ENCODE results near the gene CX3CR1.
"Not testable (repeated sequence)": the region's sequence is repeated elsewhere in the genome, so short reads cannot be mapped to it uniquely, and the experiment has no call there.

The CX3CR1 gene

DNA sequence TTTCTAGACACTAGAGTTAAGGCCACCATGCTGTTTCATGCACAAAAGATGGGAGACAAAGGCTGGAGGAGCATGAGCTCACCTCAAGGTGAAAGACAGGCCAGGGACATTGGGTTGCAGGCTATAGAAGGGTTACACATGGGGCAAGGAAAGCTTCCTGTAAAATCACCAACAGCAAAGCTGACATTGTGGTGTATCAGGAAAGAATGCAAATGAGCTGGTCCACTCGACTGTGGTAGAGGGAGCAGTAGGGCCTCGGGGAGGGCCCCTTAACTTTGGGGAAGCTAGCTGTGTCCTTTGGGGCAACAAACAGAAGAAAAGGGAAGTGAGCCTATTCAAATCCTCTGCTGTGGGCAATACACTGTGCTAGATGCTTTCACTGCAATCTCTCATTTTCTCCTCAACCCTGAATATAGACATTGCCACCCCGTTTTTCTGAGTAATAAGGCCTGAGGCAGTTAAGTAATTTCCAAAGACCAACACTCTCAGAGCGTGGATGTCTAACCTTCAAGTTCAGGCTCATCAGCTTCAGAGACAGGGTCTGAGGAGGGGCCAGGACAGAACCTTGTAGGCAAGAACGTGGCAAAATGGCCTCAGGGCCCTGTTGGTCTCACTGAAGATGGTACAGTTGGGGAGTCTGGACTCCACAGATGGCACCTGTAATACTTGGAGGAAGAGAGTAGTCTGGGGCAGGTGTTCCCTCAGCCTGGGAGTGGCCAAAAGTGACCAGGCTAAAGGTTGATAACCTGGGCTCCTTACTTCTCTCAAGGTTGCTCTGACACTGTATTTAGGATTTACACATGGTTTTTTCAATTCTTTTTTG lies 24.1 kb downstream of the CX3CR1 start:
- H3K27ac ChIP-seq (ENCODE audit: low read depth, low read length) = no peak overlapping the region
- H3K9ac ChIP-seq (ENCODE audit: low read length) = no peak overlapping the region
- no peaks in the 10 kb centered on the region for H3K36me3 ChIP-seq (ENCODE audit: control insufficient read depth, insufficient read depth, low read length)
- no peaks in the 10 kb centered on the region for H3K27me3 ChIP-seq (ENCODE audit: control insufficient read depth, insufficient read depth, low read length)
- H3K4me3 ChIP-seq (ENCODE audit: low read length) = no peak overlapping the region
- H3K4me1 ChIP-seq (ENCODE audit: control insufficient read depth, insufficient read depth, low read length) = peaks cover 6% of the 10 kb centered on the region

- Histone ChIP-seq H3K27ac (ENCODE audit: low read depth, low read length) (no peak overlapping the region), H3K9ac (ENCODE audit: low read length) (no peak overlapping the region), H3K27me3 (ENCODE audit: control insufficient read depth, insufficient read depth, low read length) (no peaks in the 10 kb centered on the region), H3K4me1 (ENCODE audit: control insufficient read depth, insufficient read depth, low read length) (peaks cover 4% of the 10 kb centered on the region), H3K4me3 (ENCODE audit: low read length) (no peak overlapping the region), H3K36me3 (ENCODE audit: control insufficient read depth, insufficient read depth, low read length) (no peaks in the 10 kb centered on the region)
These were observed 24.9 kb downstream of the CX3CR1 start for GRCh38 chr3:39254806-39255449.

- H3K4me3 ChIP-seq (ENCODE audit: low read length) = no peak overlapping the region
- no peak overlapping the region for H3K27ac ChIP-seq (ENCODE audit: low read depth, low read length)
- no peaks in the 10 kb centered on the region for H3K36me3 ChIP-seq (ENCODE audit: control insufficient read depth, insufficient read depth, low read length)
- peaks cover 8% of the 10 kb centered on the region for H3K4me1 ChIP-seq (ENCODE audit: control insufficient read depth, insufficient read depth, low read length)
- peaks cover 2% of the 10 kb centered on the region for H3K27me3 ChIP-seq (ENCODE audit: control insufficient read depth, insufficient read depth, low read length)
- no peak overlapping the region for H3K9ac ChIP-seq (ENCODE audit: low read length)
These were observed 28.3 kb downstream of the CX3CR1 start for GRCh38 chr3:39251576-39251975.

DNA sequence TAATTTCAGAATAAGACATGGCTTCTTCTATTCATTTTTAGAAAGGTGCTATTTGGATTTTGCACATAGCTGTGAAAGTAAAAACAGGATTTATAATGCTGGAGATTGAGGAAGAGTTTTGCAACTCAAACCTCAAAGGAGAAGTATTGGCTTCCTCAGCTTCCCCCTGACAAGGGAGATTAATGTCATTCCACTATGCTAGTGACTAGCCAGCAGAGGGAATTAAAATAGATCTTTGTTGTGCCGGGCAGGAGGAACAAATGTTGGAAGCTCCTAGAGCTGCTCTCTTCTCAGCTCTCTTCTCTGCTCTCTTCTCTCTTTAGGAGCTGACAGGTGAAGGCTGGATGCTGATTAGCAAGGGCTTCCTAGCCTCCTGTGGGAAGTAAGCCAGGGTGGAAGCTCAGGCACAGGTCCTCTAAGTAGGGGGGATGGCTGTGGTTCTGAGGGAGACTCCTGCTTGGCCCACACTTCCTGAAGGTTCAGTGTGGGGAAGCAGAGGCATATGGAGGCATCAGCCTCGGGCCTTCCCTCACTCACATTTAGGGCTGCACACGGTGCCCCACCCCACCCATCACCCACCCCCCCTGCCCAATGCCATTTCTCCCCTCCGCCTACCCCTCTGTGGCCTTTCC lies 29.6 kb downstream of the CX3CR1 start:
- Histone ChIP-seq H3K4me1 (ENCODE audit: control insufficient read depth, insufficient read depth, low read length) (peaks cover 8% of the 10 kb centered on the region), H3K27me3 (ENCODE audit: control insufficient read depth, insufficient read depth, low read length) (peaks cover 2% of the 10 kb centered on the region), H3K27ac (ENCODE audit: low read depth, low read length) (no peak overlapping the region), H3K9ac (ENCODE audit: low read length) (no peak overlapping the region), H3K36me3 (ENCODE audit: control insufficient read depth, insufficient read depth, low read length) (no peaks in the 10 kb centered on the region), H3K4me3 (ENCODE audit: low read length) (no peak overlapping the region)

DNA sequence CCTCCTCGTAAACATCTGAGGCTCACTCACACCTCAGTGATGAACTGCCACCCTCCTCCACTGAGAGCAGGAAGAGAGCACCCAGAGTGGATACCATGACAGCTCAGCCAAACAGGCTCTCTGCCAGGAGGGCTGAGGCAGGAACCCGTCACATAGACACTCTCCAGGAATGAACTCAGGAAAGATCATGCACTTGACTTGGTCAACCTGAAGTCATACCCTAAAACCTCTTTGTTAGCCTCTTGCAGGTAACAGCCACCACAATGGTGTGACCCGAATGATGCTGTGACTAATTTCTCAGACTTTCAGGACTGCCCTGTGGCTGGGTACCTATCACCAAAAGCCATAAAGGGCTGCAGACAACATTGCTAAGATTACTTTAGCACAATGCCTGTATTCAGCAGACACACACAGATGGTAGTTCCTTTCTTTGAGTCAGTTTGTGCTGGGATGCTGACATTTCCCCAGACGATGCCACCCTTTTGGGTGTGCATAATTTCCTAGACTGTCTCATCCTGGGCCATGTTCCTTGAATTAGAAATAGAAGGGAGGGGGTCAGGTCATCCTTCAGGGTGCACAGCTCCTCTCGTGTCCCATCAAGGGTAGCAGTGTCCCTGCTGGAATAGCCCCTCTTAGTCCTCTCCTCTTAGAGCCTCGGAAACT lies 30.3 kb downstream of the CX3CR1 start:
- Histone ChIP-seq H3K9ac (ENCODE audit: low read length) (no peak overlapping the region), H3K27me3 (ENCODE audit: control insufficient read depth, insufficient read depth, low read length) (peaks cover 2% of the 10 kb centered on the region), H3K27ac (ENCODE audit: low read depth, low read length) (no peak overlapping the region), H3K36me3 (ENCODE audit: control insufficient read depth, insufficient read depth, low read length) (no peaks in the 10 kb centered on the region), H3K4me1 (ENCODE audit: control insufficient read depth, insufficient read depth, low read length) (peaks cover 5% of the 10 kb centered on the region), H3K4me3 (ENCODE audit: low read length) (no peak overlapping the region)

DNA sequence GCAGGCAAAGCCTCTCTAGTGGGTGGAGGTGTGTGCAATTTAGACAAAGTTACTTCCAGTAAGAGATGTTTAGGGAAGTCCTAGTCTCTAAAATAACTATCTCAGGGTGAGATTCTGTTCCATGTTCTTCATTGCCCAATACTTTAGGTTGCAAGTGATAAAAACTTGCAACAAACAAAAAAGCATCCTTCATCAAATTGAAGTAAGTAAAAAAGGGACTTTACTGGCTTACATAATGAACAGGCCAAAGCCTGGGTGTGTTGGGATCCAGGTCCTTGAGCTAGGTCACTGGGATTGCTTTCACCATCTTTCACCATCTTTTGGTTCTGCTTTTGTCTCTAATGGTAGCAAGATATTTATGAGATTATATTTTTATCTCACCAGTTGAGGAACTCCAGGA lies 38.3 kb downstream of the CX3CR1 start:
- no peak overlapping the region for H3K27ac ChIP-seq (ENCODE audit: low read depth, low read length)
- no peaks in the 10 kb centered on the region for H3K36me3 ChIP-seq (ENCODE audit: control insufficient read depth, insufficient read depth, low read length)
- H3K4me3 ChIP-seq (ENCODE audit: low read length) = no peak overlapping the region
- H3K4me1 ChIP-seq (ENCODE audit: control insufficient read depth, insufficient read depth, low read length) = no peaks in the 10 kb centered on the region
- no peak overlapping the region for H3K9ac ChIP-seq (ENCODE audit: low read length)
- no peaks in the 10 kb centered on the region for H3K27me3 ChIP-seq (ENCODE audit: control insufficient read depth, insufficient read depth, low read length)

DNA sequence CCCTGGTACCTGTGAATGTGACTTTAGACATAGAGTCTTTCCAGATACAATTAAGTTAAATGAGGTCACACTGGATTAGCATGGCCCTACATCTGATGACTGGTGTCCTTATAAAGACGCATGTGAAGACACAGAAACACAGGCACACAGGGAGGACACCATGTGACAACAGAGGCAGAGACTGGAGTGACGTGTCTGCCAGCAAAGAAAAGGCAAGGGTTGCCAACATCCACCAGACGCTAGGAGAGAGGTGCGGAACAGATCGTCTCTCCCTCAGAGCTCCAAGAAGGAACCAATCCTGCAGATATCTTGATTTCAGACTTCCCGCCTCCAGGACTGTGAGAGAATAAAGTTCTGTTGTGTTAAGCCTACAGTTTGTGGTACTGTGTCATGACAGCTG lies 42.8 kb downstream of the CX3CR1 start:
- no peaks in the 10 kb centered on the region for H3K36me3 ChIP-seq (ENCODE audit: control insufficient read depth, insufficient read depth, low read length)
- H3K4me3 ChIP-seq (ENCODE audit: low read length) = no peak overlapping the region
- no peak overlapping the region for H3K9ac ChIP-seq (ENCODE audit: low read length)
- no peaks in the 10 kb centered on the region for H3K27me3 ChIP-seq (ENCODE audit: control insufficient read depth, insufficient read depth, low read length)
- no peaks in the 10 kb centered on the region for H3K4me1 ChIP-seq (ENCODE audit: control insufficient read depth, insufficient read depth, low read length)
- no peak overlapping the region for H3K27ac ChIP-seq (ENCODE audit: low read depth, low read length)

DNA sequence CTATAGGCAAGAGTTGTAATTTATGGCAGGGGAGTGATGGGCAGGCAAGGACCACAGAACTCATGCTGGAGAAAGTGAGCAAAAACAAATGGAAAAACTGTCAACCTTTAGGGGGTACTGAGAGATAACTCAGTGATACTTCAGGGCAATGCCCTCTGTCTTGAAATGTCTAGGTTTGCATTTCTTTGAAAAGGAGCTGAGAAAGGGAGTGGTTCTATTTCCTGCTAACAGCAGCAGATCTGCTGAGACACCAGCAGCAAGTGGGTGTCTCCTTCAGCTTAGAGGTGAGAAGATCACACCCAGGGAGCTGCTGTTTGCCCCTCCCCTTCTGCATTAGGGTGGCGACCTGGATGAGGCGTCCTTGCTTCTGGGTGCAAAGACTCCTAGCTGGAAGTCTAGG lies 45.2 kb downstream of the CX3CR1 start:
- H3K9ac ChIP-seq (ENCODE audit: low read length) = no peak overlapping the region
- H3K4me1 ChIP-seq (ENCODE audit: control insufficient read depth, insufficient read depth, low read length) = no peaks in the 10 kb centered on the region
- no peak overlapping the region for H3K4me3 ChIP-seq (ENCODE audit: low read length)
- no peak overlapping the region for H3K27ac ChIP-seq (ENCODE audit: low read depth, low read length)
- H3K36me3 ChIP-seq (ENCODE audit: control insufficient read depth, insufficient read depth, low read length) = no peaks in the 10 kb centered on the region
- no peaks in the 10 kb centered on the region for H3K27me3 ChIP-seq (ENCODE audit: control insufficient read depth, insufficient read depth, low read length)

DNA sequence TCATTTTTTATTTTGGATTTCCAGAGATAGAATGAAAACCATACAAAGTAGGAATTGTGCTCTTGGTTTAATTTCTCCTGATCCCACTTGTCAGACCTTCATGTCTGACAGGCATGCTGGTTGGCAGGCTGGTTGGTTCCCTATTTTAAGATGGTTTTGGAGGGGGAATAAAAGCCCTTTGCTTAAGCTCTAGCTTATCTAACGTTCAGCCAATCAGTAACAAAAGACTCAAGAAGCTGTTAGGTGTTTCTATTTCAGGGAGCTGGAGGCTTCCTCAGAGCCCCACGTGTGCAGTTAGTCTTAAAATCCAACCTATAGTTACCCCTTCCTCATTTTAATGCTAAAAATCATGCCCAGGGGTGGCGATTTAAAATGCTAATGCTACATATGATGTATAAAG lies 47.0 kb downstream of the CX3CR1 start:
- Histone ChIP-seq H3K36me3 (ENCODE audit: control insufficient read depth, insufficient read depth, low read length) (no peaks in the 10 kb centered on the region), H3K9ac (ENCODE audit: low read length) (no peak overlapping the region), H3K27me3 (ENCODE audit: control insufficient read depth, insufficient read depth, low read length) (no peaks in the 10 kb centered on the region), H3K4me3 (ENCODE audit: low read length) (no peak overlapping the region), H3K27ac (ENCODE audit: low read depth, low read length) (no peak overlapping the region), H3K4me1 (ENCODE audit: control insufficient read depth, insufficient read depth, low read length) (no peaks in the 10 kb centered on the region)

DNA sequence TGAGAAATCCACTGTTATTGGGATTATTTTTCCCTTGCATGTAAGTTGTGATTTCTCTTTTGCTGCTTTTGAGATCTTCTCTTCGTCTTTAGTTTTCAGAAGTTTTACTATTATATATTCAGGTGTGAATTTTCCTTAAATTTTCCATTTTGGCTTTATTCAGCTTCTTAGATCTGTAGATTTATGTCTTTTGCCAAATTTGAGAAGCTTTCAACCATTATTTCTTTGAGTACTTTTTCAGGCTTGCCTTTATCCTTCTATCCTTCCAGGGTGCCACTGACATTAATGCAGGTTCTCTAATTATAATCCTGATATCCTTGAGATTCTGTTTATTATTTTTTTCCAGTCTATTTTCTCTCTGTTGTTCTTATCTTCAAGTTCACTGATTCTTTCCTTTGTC lies 49.4 kb downstream of the CX3CR1 start:
- H3K27me3 ChIP-seq (ENCODE audit: control insufficient read depth, insufficient read depth, low read length) = no peaks in the 10 kb centered on the region
- no peak overlapping the region for H3K4me3 ChIP-seq (ENCODE audit: low read length)
- no peak overlapping the region for H3K27ac ChIP-seq (ENCODE audit: low read depth, low read length)
- H3K9ac ChIP-seq (ENCODE audit: low read length) = no peak overlapping the region
- no peaks in the 10 kb centered on the region for H3K4me1 ChIP-seq (ENCODE audit: control insufficient read depth, insufficient read depth, low read length)
- H3K36me3 ChIP-seq (ENCODE audit: control insufficient read depth, insufficient read depth, low read length) = no peaks in the 10 kb centered on the region

- no peak overlapping the region for H3K9ac ChIP-seq (ENCODE audit: low read length)
- no peak overlapping the region for H3K27ac ChIP-seq (ENCODE audit: low read depth, low read length)
- no peaks in the 10 kb centered on the region for H3K36me3 ChIP-seq (ENCODE audit: control insufficient read depth, insufficient read depth, low read length)
- H3K4me1 ChIP-seq (ENCODE audit: control insufficient read depth, insufficient read depth, low read length) = no peaks in the 10 kb centered on the region
- no peaks in the 10 kb centered on the region for H3K27me3 ChIP-seq (ENCODE audit: control insufficient read depth, insufficient read depth, low read length)
- H3K4me3 ChIP-seq (ENCODE audit: low read length) = no peak overlapping the region
These were observed 51.3 kb downstream of the CX3CR1 start for GRCh38 chr3:39228496-39228895.

DNA sequence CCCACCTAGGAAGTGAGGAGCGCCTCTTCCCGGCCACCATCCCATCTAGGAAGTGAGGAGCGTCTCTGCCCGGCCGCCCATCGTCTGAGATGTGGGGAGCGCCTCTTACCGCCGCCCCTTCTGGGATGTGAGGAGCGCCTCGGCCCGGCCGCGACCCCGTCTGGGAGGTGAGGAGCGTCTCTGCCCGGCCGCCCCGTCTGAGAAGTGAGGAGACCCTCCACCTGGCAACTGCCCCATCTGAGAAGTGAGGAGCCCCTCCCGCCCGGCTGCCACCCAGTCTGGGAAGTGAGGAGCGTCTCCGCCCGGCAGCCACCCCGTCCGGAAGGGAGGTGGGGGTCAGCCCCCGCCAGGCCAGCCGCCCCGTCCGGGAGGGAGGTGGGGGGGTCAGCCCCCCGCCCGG lies 52.2 kb downstream of the CX3CR1 start:
- H3K27ac ChIP-seq (ENCODE audit: low read depth, low read length); H3K27me3 ChIP-seq (ENCODE audit: control insufficient read depth, insufficient read depth, low read length); H3K36me3 ChIP-seq (ENCODE audit: control insufficient read depth, insufficient read depth, low read length); H3K9ac ChIP-seq (ENCODE audit: low read length); H3K4me1 ChIP-seq (ENCODE audit: control insufficient read depth, insufficient read depth, low read length); H3K4me3 ChIP-seq (ENCODE audit: low read length): not testable (repeated sequence)
